ENCODE measurements around the gene SUPT7L. TPM values are rescaled to one million over a fixed set of nuclear protein-coding genes. Genes with fewer than 3 reads are reported as not detected.

The SUPT7L gene
- total RNA-seq: 10 to 100 TPM; 30.1 to 30.8 TPM

- Mint-ChIP-seq H3K36me3 (ENCODE audit: low read depth) (peaks cover 38% of the 10 kb centered on the region), H3K27me3 (ENCODE audit: low read depth) (no peaks in the 10 kb centered on the region), H3K4me3 (peak within 1 kb of the TSS; percentile 99), H3K9me3 (ENCODE audit: insufficient read depth) (no peaks in the 10 kb centered on the region), H3K27ac (peak within 1 kb of the TSS; percentile 100), H3K4me1 (ENCODE audit: low read depth) (peaks cover 45% of the 10 kb centered on the region)
- DNase-seq (peak; percentile 81), ATAC-seq (peak; percentile 83)
- ChIA-PET POLR2A (interaction anchor here (0.5 to 1.9 kb wide), 19 partner anchors 8 to 613 kb away, joined by 3 to 7 read pairs (median 4); partner anchors contain the start of genes AGBL5, CCDC121, GPN1 and MRPL33), CTCF (interaction anchor here (0.8 to 2.0 kb wide), 5 partner anchors 13 to 32 kb away, joined by 3 to 27 read pairs (median 3); no protein-coding TSS in a partner anchor)
Measured at GRCh38 chr2:27663285-27664153, at the start of gene SUPT7L, which contains the start of gene SLC4A1AP. Gene SUPT7L, minus strand, starts transcription at chr2:27663614. Its CDS starts 1,422 bp downstream, at chr2:27662192. Gene SLC4A1AP, plus strand, starts transcription at chr2:27663889. Its CDS starts 26 bp downstream, at chr2:27663915.

GRCh38 chr2:27713201-27713600 is 49.8 kb upstream of the SUPT7L start:
- ChIA-PET CTCF (interaction anchor here (1.9 to 5.1 kb wide), 2 partner anchors 9 to 10 kb away, joined by 11 to 17 read pairs; no protein-coding TSS in a partner anchor), POLR2A (no interaction called here)
- no peak overlapping the region for H3K27ac Mint-ChIP-seq
- H3K27me3 Mint-ChIP-seq (ENCODE audit: low read depth): peaks cover 26% of the 10 kb centered on the region
- H3K4me1 Mint-ChIP-seq (ENCODE audit: low read depth): peaks cover 23% of the 10 kb centered on the region
- ATAC-seq (no peak), DNase-seq (no peak)
- no peak overlapping the region for H3K4me3 Mint-ChIP-seq
- H3K9me3 Mint-ChIP-seq (ENCODE audit: insufficient read depth): no peaks in the 10 kb centered on the region
- H3K36me3 Mint-ChIP-seq (ENCODE audit: low read depth): no peaks in the 10 kb centered on the region

- CTCF ChIA-PET: interaction anchor here (1.3 to 5.1 kb wide), 4 partner anchors 9 to 47 kb away, joined by 3 to 17 read pairs (median 7); no protein-coding TSS in a partner anchor
- no peaks in the 10 kb centered on the region for H3K9me3 Mint-ChIP-seq (ENCODE audit: insufficient read depth)
- H3K36me3 Mint-ChIP-seq (ENCODE audit: low read depth): no peaks in the 10 kb centered on the region
- POLR2A ChIA-PET: no interaction called here
- H3K4me3 Mint-ChIP-seq: no peak overlapping the region
- ATAC-seq (no peak), DNase-seq (no peak)
- peaks cover 23% of the 10 kb centered on the region for H3K4me1 Mint-ChIP-seq (ENCODE audit: low read depth)
- no peak overlapping the region for H3K27ac Mint-ChIP-seq
- peaks cover 22% of the 10 kb centered on the region for H3K27me3 Mint-ChIP-seq (ENCODE audit: low read depth)
Measured at GRCh38 chr2:27712522-27712921, 49.1 kb upstream of the SUPT7L start.

GRCh38 chr2:27711804-27712203 is 48.4 kb upstream of the SUPT7L start:
- no peak for ATAC-seq
- no peak for DNase-seq
- CTCF ChIA-PET: interaction anchor here (1.3 to 5.1 kb wide), 4 partner anchors 8 to 46 kb away, joined by 3 to 17 read pairs (median 7); no protein-coding TSS in a partner anchor
- Mint-ChIP-seq H3K27ac (no peak overlapping the region), H3K36me3 (ENCODE audit: low read depth) (no peaks in the 10 kb centered on the region), H3K4me3 (no peak overlapping the region), H3K9me3 (ENCODE audit: insufficient read depth) (no peaks in the 10 kb centered on the region), H3K27me3 (ENCODE audit: low read depth) (peaks cover 18% of the 10 kb centered on the region), H3K4me1 (ENCODE audit: low read depth) (peaks cover 18% of the 10 kb centered on the region)
- POLR2A ChIA-PET: no interaction called here

- Mint-ChIP-seq H3K27ac (no peak overlapping the region), H3K9me3 (ENCODE audit: insufficient read depth) (no peaks in the 10 kb centered on the region), H3K36me3 (ENCODE audit: low read depth) (no peaks in the 10 kb centered on the region), H3K4me3 (no peak overlapping the region), H3K27me3 (ENCODE audit: low read depth) (peaks cover 13% of the 10 kb centered on the region), H3K4me1 (ENCODE audit: low read depth) (peaks cover 12% of the 10 kb centered on the region)
- no peak for DNase-seq
- POLR2A ChIA-PET: no interaction called here
- CTCF ChIA-PET: interaction anchor here (1.7 to 5.1 kb wide), 2 partner anchors 12 to 45 kb away, joined by 3 to 17 read pairs; no protein-coding TSS in a partner anchor
- no peak for ATAC-seq
Measured at GRCh38 chr2:27710640-27711430, 47.4 kb upstream of the SUPT7L start.

GRCh38 chr2:27709960-27710575 is 46.7 kb upstream of the SUPT7L start:
- no peaks in the 10 kb centered on the region for H3K36me3 Mint-ChIP-seq (ENCODE audit: low read depth)
- ChIA-PET POLR2A (no interaction called here), CTCF (interaction anchor here (5.1 kb wide), 1 partner anchor 13 kb away, joined by 17 read pairs; no protein-coding TSS in a partner anchor)
- DNase-seq: no peak
- no peak overlapping the region for H3K4me3 Mint-ChIP-seq
- H3K27ac Mint-ChIP-seq: no peak overlapping the region
- no peak for ATAC-seq
- peaks cover 13% of the 10 kb centered on the region for H3K27me3 Mint-ChIP-seq (ENCODE audit: low read depth)
- peaks cover 12% of the 10 kb centered on the region for H3K4me1 Mint-ChIP-seq (ENCODE audit: low read depth)
- no peaks in the 10 kb centered on the region for H3K9me3 Mint-ChIP-seq (ENCODE audit: insufficient read depth)

- no peak overlapping the region for H3K4me3 Mint-ChIP-seq
Measured at GRCh38 chr2:27709326-27709725, 45.9 kb upstream of the SUPT7L start.

GRCh38 chr2:27708666-27709065 is 45.3 kb upstream of the SUPT7L start:
- ATAC-seq: no peak
- H3K27me3 Mint-ChIP-seq (ENCODE audit: low read depth): peaks cover 10% of the 10 kb centered on the region

More at GRCh38 chr2:27709326-27709725, 45.9 kb upstream of the SUPT7L start:
- ChIA-PET CTCF (no interaction called here), POLR2A (no interaction called here)
- Mint-ChIP-seq H3K4me1 (ENCODE audit: low read depth) (peaks cover 14% of the 10 kb centered on the region), H3K27me3 (ENCODE audit: low read depth) (peaks cover 10% of the 10 kb centered on the region), H3K9me3 (ENCODE audit: insufficient read depth) (no peaks in the 10 kb centered on the region), H3K27ac (no peak overlapping the region), H3K36me3 (ENCODE audit: low read depth) (no peaks in the 10 kb centered on the region)
- ATAC-seq (no peak), DNase-seq (no peak)

GRCh38 chr2:27708257-27708654 is 44.8 kb upstream of the SUPT7L start:
- Mint-ChIP-seq H3K27ac (no peak overlapping the region), H3K36me3 (ENCODE audit: low read depth) (no peaks in the 10 kb centered on the region), H3K4me3 (no peak overlapping the region), H3K4me1 (ENCODE audit: low read depth) (peaks cover 20% of the 10 kb centered on the region), H3K27me3 (ENCODE audit: low read depth) (peaks cover 9% of the 10 kb centered on the region), H3K9me3 (ENCODE audit: insufficient read depth) (no peaks in the 10 kb centered on the region)
- DNase-seq: no peak
- POLR2A ChIA-PET: no interaction called here
- ATAC-seq: no peak
- CTCF ChIA-PET: interaction anchor here (3.0 to 6.0 kb wide), 2 partner anchors 14 to 25 kb away, joined by 14 to 35 read pairs; no protein-coding TSS in a partner anchor

More at GRCh38 chr2:27708666-27709065, 45.3 kb upstream of the SUPT7L start:
- POLR2A ChIA-PET: no interaction called here
- H3K36me3 Mint-ChIP-seq (ENCODE audit: low read depth): no peaks in the 10 kb centered on the region
- H3K9me3 Mint-ChIP-seq (ENCODE audit: insufficient read depth): no peaks in the 10 kb centered on the region
- CTCF ChIA-PET: interaction anchor here (3.0 to 6.0 kb wide), 2 partner anchors 14 to 26 kb away, joined by 14 to 35 read pairs; no protein-coding TSS in a partner anchor
- H3K4me3 Mint-ChIP-seq: no peak overlapping the region
- no peak for DNase-seq
- H3K4me1 Mint-ChIP-seq (ENCODE audit: low read depth): peaks cover 17% of the 10 kb centered on the region
- no peak overlapping the region for H3K27ac Mint-ChIP-seq

- Mint-ChIP-seq H3K36me3 (ENCODE audit: low read depth) (no peaks in the 10 kb centered on the region), H3K4me3 (no peak overlapping the region), H3K9me3 (ENCODE audit: insufficient read depth) (no peaks in the 10 kb centered on the region), H3K27me3 (ENCODE audit: low read depth) (peaks cover 6% of the 10 kb centered on the region), H3K27ac (no peak overlapping the region), H3K4me1 (ENCODE audit: low read depth) (peaks cover 21% of the 10 kb centered on the region)
- ATAC-seq (no peak), DNase-seq (no peak)
- POLR2A ChIA-PET: no interaction called here
- CTCF ChIA-PET: interaction anchor here (3.0 to 6.0 kb wide), 2 partner anchors 15 to 25 kb away, joined by 14 to 35 read pairs; no protein-coding TSS in a partner anchor
Measured at GRCh38 chr2:27707462-27708256, 44.2 kb upstream of the SUPT7L start.

Data from activated CD8-positive, alpha-beta T cell treated with anti-CD3 and anti-CD28 coated beads, Interleukin-2, amount 10 ng/mL, durations not matched to agents 7 days and 5 days (primary cell).